ENCODE data around the gene LARP1B.

Gene LARP1B

DNA sequence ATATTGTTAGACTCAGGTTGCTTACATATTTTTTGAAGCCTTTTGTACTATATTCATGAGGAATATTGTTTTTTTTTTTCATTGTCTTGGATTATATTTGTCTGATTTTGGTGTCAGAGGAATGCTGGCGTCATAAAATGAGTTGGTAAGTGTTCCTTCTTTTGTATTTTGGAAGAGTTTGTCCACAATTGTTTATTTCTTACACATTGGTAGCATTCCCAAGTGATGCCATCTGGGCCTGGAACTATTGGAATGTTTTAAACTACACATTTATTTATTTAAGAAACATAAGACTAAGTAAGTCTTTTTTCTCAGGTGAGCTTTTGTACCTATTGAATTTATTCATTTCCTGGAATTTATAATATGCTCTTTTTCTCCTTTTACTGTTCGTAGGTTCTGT, 107.6 kb downstream of the LARP1B start:
- H3K9ac ChIP-seq (ENCODE audit: low read depth, low read length), result no peak overlapping the region
- no peaks in the 10 kb centered on the region for H3K36me3 ChIP-seq (ENCODE audit: control insufficient read depth, insufficient read depth, low read length)
- H3K27me3 ChIP-seq (ENCODE audit: control insufficient read depth, insufficient read depth, low read length), result no peaks in the 10 kb centered on the region
- H3K4me3 ChIP-seq (ENCODE audit: low read depth, low read length), result no peak overlapping the region
- no peaks in the 10 kb centered on the region for H3K9me3 ChIP-seq (ENCODE audit: control insufficient read depth, insufficient read depth, low read length)
- no peaks in the 10 kb centered on the region for H3K4me1 ChIP-seq (ENCODE audit: control insufficient read depth, insufficient read depth, low read length)

DNA sequence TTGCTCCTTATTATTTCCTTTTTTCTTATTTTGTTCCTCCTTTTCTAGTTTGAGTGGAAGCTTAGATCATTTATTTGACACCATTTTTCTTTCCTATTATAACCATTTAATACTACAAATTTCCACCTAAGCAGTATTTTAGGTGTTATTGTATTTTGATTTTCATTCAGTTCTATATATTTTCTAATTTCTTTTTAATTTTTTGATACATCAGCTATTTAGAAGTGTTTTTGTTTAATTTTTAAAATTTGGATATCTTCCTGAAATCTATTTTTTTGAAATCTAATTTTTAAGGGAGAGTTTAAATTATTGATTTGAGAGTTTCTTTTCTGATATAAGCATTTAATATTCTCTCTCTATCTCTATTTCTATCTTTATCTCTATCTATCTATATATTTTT, 108.1 kb downstream of the LARP1B start:
- Histone ChIP-seq H3K27me3 (ENCODE audit: control insufficient read depth, insufficient read depth, low read length) (no peaks in the 10 kb centered on the region), H3K4me1 (ENCODE audit: control insufficient read depth, insufficient read depth, low read length) (no peaks in the 10 kb centered on the region), H3K9ac (ENCODE audit: low read depth, low read length) (no peak overlapping the region), H3K4me3 (ENCODE audit: low read depth, low read length) (no peak overlapping the region), H3K36me3 (ENCODE audit: control insufficient read depth, insufficient read depth, low read length) (no peaks in the 10 kb centered on the region), H3K9me3 (ENCODE audit: control insufficient read depth, insufficient read depth, low read length) (no peaks in the 10 kb centered on the region)

DNA sequence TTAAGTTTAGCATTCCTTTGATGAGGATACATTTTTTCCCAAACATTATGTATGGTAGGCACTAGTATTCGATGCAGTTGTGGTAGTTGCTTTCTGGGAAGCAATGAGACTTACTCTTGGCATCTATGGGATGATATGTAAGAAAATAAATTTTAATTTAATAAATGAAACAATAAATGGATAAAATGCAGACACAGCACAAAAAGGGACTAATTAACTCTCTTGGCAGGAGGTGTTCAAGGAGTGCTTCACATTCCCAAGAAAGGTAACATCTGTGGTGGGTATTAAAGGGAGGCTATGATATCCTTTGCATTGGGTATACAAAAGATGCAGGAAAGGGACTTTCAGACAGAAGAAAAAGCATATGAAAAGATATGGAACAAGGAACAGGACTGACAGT, 115.5 kb downstream of the LARP1B start:
- H3K4me1 ChIP-seq (ENCODE audit: control insufficient read depth, insufficient read depth, low read length), result no peaks in the 10 kb centered on the region
- no peak overlapping the region for H3K9ac ChIP-seq (ENCODE audit: low read depth, low read length)
- H3K4me3 ChIP-seq (ENCODE audit: low read depth, low read length), result no peak overlapping the region
- no peaks in the 10 kb centered on the region for H3K9me3 ChIP-seq (ENCODE audit: control insufficient read depth, insufficient read depth, low read length)
- no peaks in the 10 kb centered on the region for H3K36me3 ChIP-seq (ENCODE audit: control insufficient read depth, insufficient read depth, low read length)
- H3K27me3 ChIP-seq (ENCODE audit: control insufficient read depth, insufficient read depth, low read length), result no peaks in the 10 kb centered on the region

DNA sequence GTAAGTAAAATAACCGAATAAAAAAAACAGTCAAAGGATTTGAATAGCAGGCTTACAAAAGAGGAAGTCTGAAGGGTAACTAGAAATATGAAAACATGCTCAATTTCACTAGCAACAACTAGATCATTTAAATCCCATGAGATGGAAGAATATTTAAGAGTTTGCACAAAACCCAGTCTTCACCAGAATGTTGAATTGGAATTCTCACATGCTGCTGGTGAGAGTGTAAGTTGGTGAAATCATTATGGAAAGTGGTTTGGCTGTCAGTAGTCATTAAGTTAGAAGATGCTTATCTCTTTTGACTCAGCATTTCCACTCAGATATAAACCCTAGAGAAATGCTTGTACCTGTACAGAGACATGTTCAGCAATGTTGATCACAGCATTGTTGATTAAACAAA, 116.4 kb downstream of the LARP1B start:
- no peaks in the 10 kb centered on the region for H3K9me3 ChIP-seq (ENCODE audit: control insufficient read depth, insufficient read depth, low read length)
- no peaks in the 10 kb centered on the region for H3K27me3 ChIP-seq (ENCODE audit: control insufficient read depth, insufficient read depth, low read length)
- no peaks in the 10 kb centered on the region for H3K4me1 ChIP-seq (ENCODE audit: control insufficient read depth, insufficient read depth, low read length)
- no peak overlapping the region for H3K4me3 ChIP-seq (ENCODE audit: low read depth, low read length)
- H3K36me3 ChIP-seq (ENCODE audit: control insufficient read depth, insufficient read depth, low read length), result no peaks in the 10 kb centered on the region
- no peak overlapping the region for H3K9ac ChIP-seq (ENCODE audit: low read depth, low read length)

DNA sequence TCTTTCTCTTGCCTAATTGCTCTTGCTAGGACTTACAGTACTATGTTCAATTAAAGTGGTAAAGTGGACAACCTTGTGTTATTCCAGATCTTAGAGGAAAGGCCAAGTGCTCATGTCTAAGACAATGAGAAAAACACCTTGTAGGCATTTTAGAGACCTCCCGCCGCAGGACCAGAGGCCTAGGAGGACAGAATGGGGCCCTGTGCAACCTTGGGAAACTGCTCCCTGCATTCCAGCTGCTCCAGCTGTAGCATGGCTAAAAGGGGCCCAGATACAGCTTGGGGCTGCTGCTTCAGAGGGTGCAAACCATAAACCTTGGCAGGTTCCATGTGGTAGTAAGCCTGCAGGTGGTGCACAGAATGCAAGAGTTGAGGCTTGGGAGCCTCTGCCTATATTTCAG, 125.5 kb downstream of the LARP1B start:
- no peak overlapping the region for H3K9ac ChIP-seq (ENCODE audit: low read depth, low read length)
- peaks cover 4% of the 10 kb centered on the region for H3K36me3 ChIP-seq (ENCODE audit: control insufficient read depth, insufficient read depth, low read length)
- peaks cover 5% of the 10 kb centered on the region for H3K9me3 ChIP-seq (ENCODE audit: control insufficient read depth, insufficient read depth, low read length)
- H3K4me3 ChIP-seq (ENCODE audit: low read depth, low read length), result no peak overlapping the region
- H3K4me1 ChIP-seq (ENCODE audit: control insufficient read depth, insufficient read depth, low read length), result no peaks in the 10 kb centered on the region
- no peaks in the 10 kb centered on the region for H3K27me3 ChIP-seq (ENCODE audit: control insufficient read depth, insufficient read depth, low read length)

DNA sequence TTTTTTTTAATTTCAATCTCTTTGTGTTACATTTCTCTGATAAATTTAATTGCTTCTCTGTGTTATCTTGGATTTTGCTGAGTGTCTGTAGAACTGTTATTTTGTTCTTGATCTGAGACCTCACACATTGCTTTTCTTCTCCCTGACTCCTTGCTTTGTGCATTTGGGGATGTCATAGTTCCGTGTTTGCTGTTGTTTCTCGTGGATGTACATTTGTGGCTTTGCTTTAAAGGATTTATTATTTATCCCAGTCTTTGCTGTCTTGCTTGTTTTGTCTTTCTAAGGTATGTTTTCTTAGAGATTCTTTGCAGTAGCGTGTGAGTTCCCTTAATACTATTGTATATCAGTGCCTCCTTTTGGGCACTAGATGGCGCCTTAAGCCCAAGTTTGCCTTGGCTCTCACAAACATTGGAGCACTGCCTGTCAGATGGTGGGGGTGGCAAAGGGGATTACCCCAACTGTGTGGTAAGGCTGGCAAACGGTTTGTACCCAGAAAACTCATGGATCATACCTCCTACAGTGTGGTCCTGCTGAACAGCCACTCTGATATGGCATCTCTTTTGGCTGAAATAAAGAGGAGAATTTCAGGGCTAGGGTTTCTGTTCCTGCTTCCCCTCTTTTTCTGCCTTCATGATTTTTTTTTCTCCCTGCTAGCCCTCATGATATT, 130.1 kb downstream of the LARP1B start:
- Histone ChIP-seq H3K27me3 (ENCODE audit: control insufficient read depth, insufficient read depth, low read length) (no peaks in the 10 kb centered on the region), H3K4me3 (ENCODE audit: low read depth, low read length) (no peak overlapping the region), H3K9ac (ENCODE audit: low read depth, low read length) (no peak overlapping the region), H3K4me1 (ENCODE audit: control insufficient read depth, insufficient read depth, low read length) (no peaks in the 10 kb centered on the region), H3K9me3 (ENCODE audit: control insufficient read depth, insufficient read depth, low read length) (peaks cover 5% of the 10 kb centered on the region), H3K36me3 (ENCODE audit: control insufficient read depth, insufficient read depth, low read length) (no peaks in the 10 kb centered on the region)

DNA sequence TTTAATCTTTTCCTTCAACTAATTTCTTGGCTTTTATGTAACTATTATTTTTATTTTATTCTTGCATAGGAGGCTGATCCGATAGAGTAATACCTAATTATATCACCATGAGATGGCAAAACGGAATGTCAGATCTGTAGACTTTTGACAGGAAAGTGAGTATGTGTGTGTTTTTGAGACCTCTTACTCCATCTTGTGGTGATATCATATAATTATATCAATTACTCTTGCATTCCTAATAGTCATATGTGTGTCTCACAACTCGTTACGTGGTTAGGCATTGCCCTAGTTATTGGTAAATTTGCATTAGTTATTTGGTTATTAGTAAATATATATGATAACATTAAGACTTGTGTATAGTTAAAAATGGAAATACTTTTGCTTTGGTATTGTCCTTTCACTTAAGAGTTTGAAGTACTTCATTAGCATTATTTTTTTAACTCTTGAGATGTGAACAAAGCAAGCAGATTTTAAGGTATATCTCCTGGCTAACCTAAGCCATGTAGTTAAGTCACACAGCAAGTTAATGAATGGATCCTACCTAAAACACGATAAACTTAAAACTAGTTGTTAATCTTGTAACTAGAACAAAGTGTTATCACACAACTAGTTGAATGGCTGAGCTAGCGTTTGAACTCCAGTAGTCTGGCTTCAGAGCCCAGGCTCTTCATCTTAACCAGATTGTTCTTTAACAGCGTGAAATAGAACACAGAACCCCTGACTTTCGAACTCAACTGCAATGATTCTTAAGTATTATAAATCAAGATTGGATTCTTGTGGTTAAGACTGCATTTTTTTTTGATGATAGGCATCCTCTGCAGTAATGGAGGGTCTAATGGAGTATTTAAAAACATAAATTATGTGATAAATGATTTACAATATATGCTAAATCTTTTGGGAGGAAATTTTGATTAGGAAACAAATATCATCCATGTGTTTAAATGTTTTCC, 159.4 kb downstream of the LARP1B start:
- Histone ChIP-seq H3K4me1 (ENCODE audit: control insufficient read depth, insufficient read depth, low read length) (no peaks in the 10 kb centered on the region), H3K4me3 (ENCODE audit: low read depth, low read length) (no peak overlapping the region), H3K27me3 (ENCODE audit: control insufficient read depth, insufficient read depth, low read length) (no peaks in the 10 kb centered on the region), H3K36me3 (ENCODE audit: control insufficient read depth, insufficient read depth, low read length) (no peaks in the 10 kb centered on the region), H3K9ac (ENCODE audit: low read depth, low read length) (no peak overlapping the region), H3K9me3 (ENCODE audit: control insufficient read depth, insufficient read depth, low read length) (no peaks in the 10 kb centered on the region)

DNA sequence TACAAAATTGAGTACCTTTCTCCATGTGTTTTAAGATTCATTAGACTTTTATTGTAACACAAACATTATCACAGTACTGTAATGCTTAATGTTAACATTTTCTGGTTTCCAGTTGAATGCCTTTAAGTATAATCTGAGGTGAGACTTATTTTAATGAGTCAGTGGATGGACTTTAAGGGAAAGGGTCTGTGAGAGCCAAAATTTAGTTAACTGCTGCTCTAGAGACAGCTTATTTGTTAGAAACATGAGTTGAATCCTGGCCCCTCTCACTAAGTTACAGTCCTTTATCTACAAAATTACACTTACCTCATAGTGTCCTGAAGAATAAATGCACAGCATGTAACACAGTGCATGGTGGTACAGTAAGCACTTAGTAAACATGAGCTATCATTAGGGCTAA, 160.5 kb downstream of the LARP1B start:
- H3K36me3 ChIP-seq (ENCODE audit: control insufficient read depth, insufficient read depth, low read length), result no peaks in the 10 kb centered on the region
- no peaks in the 10 kb centered on the region for H3K27me3 ChIP-seq (ENCODE audit: control insufficient read depth, insufficient read depth, low read length)
- H3K9ac ChIP-seq (ENCODE audit: low read depth, low read length), result no peak overlapping the region
- no peak overlapping the region for H3K4me3 ChIP-seq (ENCODE audit: low read depth, low read length)
- no peaks in the 10 kb centered on the region for H3K9me3 ChIP-seq (ENCODE audit: control insufficient read depth, insufficient read depth, low read length)
- no peaks in the 10 kb centered on the region for H3K4me1 ChIP-seq (ENCODE audit: control insufficient read depth, insufficient read depth, low read length)

DNA sequence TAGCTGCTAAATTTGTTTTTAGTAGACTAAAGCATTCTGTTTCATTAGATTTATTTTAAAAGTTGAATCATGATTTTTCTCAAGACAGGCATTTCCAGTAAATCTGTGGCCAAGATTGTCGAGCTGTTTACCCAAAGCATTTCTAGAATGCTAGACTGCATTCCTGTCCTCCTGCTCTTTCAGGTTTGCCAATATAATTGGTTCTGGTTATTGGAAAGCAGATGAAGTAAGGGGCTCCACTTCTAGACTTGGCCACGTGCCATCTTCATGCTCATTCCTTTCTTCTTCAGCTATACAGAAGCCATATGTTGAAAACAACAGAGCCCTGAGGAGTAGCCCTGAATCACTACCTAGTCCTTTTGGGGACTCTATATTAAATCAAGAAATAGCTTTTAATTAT, 164.0 kb downstream of the LARP1B start:
- Histone ChIP-seq H3K9ac (ENCODE audit: low read depth, low read length) (no peak overlapping the region), H3K36me3 (ENCODE audit: control insufficient read depth, insufficient read depth, low read length) (peaks cover 2% of the 10 kb centered on the region), H3K9me3 (ENCODE audit: control insufficient read depth, insufficient read depth, low read length) (no peaks in the 10 kb centered on the region)

DNA sequence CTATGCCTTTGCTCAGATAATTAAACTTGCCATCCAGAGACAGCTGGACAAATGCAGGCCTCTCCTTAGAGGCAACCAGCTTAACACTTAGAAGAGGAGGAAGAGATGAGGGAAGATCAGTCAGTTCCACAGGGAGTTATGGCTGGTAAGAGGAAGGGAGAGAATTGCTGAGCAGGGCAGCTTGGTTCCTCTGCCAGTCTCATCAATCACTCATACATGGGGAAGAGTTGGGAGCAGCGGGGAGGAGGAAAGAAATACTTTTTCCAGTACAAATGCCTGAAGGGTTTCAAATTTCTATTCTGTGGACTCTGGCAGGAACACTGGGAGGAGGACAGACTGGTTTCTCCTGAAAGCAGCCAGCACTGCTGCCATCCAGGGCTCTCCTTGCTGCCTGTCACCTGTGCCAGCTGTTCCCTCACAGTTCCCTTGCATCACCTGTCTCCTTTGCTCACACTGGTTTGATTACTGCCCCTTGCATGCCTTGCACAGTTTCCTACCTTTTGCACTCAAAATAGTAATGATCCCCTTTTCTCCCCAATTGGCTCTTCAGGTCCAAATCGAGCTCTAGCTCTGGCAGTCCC, 167.0 kb downstream of the LARP1B start:
- no peaks in the 10 kb centered on the region for H3K4me1 ChIP-seq (ENCODE audit: control insufficient read depth, insufficient read depth, low read length)
- H3K36me3 ChIP-seq (ENCODE audit: control insufficient read depth, insufficient read depth, low read length), result peaks cover 2% of the 10 kb centered on the region
- no peaks in the 10 kb centered on the region for H3K27me3 ChIP-seq (ENCODE audit: control insufficient read depth, insufficient read depth, low read length)
- H3K9me3 ChIP-seq (ENCODE audit: control insufficient read depth, insufficient read depth, low read length), result no peaks in the 10 kb centered on the region
- no peak overlapping the region for H3K9ac ChIP-seq (ENCODE audit: low read depth, low read length)
- H3K4me3 ChIP-seq (ENCODE audit: low read depth, low read length), result no peak overlapping the region

More for the DNA sequence above, 164.0 kb downstream of the LARP1B start:
- Histone ChIP-seq H3K27me3 (ENCODE audit: control insufficient read depth, insufficient read depth, low read length) (no peaks in the 10 kb centered on the region), H3K4me3 (ENCODE audit: low read depth, low read length) (no peak overlapping the region), H3K4me1 (ENCODE audit: control insufficient read depth, insufficient read depth, low read length) (no peaks in the 10 kb centered on the region)

DNA sequence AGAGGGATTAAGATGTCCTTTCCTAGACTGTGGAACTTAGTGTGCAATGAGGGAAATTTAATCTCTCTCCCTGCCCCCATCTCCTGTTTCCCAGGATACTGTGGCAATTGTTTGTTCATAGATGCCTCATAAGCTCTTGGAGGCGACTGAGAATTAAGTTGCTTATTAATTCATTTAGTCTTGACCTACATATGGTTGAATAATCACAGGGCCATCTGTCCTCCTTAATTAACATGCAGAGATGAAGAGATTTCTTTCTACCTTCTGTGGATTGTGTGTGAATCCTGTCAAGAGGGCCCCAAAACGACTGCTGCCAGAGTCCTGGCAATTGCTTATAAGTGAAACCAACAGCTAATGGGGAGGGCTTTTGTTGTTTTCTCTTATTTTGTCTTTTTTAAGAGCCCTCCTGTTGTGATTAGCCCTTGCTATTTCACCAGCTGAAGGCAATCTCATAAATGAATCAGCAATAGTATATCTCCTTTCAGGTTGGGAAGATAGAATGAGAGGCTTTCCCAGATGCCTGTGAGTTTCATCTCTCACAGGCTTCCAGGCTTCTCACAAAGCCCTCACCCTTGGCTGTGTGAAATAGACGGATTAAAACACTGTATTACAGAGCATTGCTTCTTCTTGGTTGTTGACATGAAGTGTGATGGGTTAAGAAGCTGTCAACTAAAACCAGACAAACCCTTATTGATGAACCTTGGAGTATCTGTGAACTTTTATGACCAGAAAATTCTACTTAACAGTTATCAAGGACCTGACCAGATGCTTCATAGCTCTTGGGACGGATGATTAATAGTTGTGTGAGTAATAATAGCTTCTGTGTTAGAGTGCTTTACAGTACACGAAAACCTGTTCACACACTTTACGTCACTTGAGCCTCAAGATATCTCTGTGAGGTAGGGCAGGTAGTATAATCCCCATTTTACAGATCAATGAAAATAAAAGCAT, 168.0 kb downstream of the LARP1B start:
- no peak overlapping the region for H3K9ac ChIP-seq (ENCODE audit: low read depth, low read length)
- no peaks in the 10 kb centered on the region for H3K27me3 ChIP-seq (ENCODE audit: control insufficient read depth, insufficient read depth, low read length)
- no peaks in the 10 kb centered on the region for H3K9me3 ChIP-seq (ENCODE audit: control insufficient read depth, insufficient read depth, low read length)
- no peaks in the 10 kb centered on the region for H3K4me1 ChIP-seq (ENCODE audit: control insufficient read depth, insufficient read depth, low read length)
- peaks cover 2% of the 10 kb centered on the region for H3K36me3 ChIP-seq (ENCODE audit: control insufficient read depth, insufficient read depth, low read length)
- no peak overlapping the region for H3K4me3 ChIP-seq (ENCODE audit: low read depth, low read length)

Data from iPS-15b (cell line).